Right forelimb (tissue), 1 donor: ENCODE data around the gene THOC7.

Source experiments
- DNase-seq: peaks from one replicate; pipeline ENCODE4 v3.0.0-alpha.2; 2018

The THOC7 gene

DNA sequence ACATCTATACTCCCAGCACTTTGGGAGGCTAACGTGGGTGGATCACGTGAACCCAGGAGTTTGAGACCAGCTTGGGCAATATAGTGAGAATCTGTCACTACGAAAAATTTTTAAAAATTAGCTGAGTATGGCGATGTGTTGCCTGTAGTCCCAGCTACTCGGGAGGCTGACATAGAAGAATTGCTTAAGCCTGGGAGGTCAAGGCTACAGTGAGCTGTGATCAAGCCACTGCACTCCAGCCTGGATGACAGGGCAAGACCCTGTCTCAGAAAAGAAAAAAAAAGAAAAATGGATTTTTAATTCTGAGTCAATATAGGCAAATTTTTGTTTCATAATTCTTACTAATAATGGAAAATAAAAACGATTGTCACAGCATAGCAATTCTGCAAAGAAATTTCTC is 31.2 kb downstream of the THOC7 start:
- no peak for DNase-seq

DNA sequence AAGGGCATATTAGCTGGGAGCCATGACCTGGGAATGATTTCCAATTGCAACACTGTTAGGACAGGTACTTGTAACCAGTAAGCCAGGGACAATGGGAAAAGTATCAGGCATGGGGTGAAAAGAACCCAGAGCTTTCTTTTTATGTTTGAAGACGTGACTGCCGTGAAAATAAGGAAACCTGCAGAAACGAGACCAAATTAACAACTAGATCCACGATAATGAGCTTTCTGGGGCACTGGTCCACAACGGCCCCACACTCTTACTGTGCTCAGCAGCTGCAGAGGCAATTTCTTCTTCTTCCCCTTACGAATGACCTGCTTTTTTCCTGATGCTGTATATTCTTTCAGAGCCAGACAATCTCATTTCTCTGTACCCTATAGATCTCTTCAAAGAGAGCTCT is 33.1 kb downstream of the THOC7 start:
- no peak for DNase-seq

DNA sequence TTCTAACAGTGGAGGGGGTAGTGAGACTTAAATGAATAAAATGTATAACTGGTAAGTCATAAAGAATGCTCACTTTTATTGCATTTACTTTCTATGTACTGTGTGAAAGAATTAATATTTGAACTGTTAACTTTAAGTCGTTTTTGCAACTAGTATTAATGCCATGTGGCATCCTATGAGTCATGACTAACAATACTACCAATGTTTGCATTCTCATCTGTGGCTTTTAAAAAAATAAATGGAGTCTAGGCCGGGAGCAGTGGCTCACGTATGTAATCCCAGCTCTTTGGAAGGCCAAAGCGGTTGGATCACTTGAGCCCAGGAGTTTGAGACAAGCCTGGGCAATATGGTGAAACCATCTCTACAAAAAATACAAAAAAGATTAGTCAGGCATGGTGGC is 39.3 kb downstream of the THOC7 start:
- DNase-seq, result no peak

DNA sequence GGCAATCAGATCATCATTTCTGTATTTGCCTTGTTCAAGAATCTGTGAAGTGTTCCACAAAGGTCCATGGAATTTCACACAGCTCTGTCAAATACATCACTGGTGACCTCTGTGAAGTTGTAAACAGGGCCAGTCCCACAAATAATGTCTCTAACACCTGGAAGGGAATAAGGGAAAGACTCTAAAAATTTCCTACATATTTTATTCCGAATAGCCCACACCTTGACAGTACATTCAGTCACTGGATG is 44.5 kb downstream of the THOC7 start, which contains the start of gene C3orf49:
TSS of gene C3orf49 (plus strand) at position 149 of the 248 bp plus-strand sequence. CDS start 173 bp downstream, outside the sequence.
- no peak for DNase-seq

DNA sequence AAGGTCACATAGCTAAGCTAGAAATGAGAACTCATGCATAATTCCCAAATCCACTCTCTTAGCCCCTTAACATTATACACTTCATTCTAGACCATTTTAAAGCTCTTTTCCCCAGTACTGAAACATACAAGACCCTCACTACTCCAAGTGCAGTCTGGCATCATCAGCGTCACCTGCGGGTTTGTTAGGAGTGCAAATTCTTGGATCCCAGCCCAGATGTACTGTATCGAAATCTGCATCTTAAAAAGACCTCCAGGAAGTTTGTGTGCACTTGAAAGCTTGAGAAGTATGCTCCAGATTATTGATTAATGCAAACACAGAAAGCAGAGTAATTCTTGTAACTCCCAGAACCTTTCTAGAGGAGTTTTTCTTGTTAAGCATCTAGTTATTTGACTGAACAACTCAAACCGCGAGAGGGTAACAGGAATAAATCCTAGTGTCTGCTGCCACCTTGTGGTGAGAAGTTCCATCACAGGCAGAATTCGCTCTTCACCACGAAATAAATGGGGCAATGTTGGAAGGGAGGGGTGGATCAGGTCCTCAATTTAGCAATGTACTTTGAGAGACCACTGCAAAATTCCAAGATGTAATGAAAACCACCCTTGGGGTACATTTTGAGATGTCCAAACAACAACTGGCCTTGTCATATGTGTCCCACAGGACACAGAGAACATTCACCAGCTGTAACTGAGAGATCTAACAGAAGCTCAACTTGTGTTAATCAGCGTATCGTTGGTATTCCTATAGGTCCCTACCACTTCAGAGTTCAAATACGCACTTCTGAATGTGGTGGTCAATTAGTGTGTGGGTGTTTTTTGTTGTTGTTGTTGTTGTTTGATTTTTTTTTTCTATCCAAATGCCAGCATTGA is 45.1 kb downstream of the THOC7 start:
- DNase-seq, result peak; percentile 66

DNA sequence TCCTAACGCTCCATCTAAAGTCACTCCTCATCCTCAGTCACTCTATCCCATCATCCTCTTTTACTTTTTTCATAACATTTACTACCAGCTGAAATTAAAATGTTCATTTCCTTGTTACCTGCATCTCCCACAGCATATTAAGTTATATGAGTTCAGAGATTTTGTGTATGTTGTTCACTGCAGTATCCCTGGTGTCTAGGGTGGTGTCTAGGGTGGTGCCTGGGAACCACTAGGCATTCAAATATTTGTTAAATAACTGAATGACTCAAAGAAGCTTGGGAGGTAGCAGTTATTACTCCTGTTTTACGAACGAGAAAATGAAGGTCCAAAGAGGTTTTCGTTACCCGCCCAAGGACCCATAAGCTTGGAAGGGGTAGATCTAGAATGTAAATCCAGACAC is 46.4 kb downstream of the THOC7 start:
- DNase-seq, result no peak

DNA sequence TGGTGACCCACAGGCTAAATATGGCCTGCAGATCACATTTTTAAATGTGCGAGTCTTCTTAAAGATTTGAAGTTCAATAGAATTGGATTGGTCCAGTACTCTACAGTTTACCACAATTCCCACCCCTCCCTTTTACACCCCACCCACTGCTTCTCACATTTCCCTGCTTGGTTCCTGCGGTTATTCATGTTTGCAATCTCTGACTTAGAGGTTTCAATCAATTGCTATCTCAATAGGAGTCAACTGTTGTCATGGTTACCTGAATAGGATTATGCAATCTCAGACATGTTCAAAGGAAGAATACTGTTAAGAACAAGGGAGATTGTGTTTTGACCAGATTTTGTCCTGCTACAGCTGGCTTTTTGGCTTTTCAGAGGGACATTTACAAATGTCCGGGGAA is 49.4 kb downstream of the THOC7 start:
- DNase-seq, result no peak

DNA sequence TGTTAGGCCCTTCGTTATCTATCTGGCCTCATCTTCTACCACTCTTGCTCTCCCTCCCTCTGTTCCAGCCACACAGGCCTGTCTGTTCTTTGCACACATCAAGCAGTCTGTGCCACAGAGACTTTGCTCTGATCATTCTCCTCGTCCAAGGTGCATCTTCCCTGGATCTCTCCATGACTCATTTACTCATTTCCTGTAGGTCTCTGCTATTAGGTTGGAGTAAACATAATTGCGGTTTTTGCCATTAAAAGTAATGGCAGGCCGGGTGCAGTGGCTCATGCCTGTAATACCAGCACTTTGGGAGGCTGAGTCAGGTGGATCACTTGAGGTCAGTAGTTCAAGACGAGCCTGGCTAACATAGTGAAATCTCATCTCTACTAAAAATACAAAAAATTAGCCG is 54.0 kb downstream of the THOC7 start:
- DNase-seq, result no peak

DNA sequence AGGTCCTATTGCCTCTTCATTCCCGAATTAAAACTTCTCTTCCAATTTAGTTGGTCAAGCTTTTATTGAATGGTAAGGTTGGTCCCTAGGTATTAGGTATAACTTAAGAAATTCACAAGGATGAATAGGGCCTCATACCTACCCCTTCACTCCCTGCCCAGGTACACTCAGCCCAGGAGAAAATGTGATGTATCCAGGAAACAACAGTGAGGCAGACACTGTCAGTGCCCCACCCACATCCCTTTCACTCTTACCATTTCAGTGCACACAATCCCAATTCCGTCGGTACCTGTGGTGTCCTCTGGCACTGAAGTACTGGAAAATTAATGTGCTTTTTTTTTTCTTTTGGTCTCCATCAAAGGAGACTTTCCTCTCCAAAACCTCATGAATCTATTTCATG is 55.0 kb downstream of the THOC7 start:
- no peak for DNase-seq

DNA sequence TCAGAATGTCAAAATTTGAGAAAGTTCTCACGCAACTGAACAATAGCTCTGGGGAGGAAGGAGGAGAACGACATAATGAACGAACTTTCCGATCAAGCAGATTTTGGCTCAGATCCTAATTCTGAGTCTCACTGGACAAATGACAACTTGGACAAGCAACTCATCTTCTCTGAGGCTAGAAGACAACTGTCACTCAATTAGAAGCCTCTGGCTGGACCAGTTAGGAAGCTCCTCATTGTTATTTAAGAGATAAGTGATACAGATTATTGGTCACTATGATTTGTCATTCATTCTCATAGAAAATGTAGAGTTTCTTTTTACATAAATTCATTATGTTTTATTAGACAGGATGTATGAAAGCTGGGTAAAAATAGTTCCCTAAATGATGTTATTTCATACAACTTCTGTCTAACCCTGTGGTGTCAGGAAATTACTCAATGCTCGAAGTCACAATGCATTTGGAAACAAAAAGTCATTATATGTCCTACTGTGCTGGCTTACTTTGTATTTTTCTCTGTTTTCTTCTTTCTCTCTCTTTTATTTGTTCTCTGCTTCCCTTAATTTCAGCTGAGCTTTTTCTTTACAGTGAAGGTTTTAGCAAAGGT is 55.5 kb downstream of the THOC7 start:
- DNase-seq, result no peak

DNA sequence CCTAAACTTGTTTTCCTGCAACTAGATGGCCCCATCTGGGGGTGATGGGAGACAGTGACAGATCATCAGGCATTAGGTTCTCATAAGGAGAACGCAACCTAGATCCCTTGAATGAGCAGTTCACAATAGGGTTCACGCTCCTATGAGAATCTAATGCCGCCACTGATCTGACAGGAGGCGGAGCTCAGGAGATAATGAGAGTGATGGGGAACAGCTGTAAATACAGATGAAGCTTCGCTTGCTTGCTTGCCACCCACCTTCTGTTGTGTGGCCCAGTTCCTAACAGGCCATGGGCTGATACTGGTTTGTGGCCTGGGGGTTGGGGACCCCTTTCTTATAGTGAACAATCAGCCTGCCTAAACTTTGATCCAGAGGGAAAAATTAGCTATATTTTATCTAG is 59.7 kb downstream of the THOC7 start:
- no peak for DNase-seq

DNA sequence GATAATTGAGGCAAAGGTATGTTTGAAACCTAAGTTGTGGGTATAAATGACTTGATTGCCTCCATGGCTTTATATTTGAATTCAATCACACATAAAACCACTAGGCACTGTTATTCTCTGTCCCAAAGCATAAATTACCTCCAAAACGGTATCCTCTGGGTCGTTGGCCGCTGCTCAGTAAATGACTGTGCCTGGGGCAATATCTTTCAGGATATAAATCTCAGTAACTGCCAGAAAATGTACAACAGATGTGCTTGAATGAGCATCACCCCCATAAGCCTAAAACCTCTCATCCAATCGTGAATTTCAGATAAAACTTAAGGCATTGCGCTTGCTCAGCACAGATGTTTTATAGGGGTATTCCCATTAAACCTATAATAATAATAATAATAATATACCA is 63.5 kb downstream of the THOC7 start:
- DNase-seq, result no peak

DNA sequence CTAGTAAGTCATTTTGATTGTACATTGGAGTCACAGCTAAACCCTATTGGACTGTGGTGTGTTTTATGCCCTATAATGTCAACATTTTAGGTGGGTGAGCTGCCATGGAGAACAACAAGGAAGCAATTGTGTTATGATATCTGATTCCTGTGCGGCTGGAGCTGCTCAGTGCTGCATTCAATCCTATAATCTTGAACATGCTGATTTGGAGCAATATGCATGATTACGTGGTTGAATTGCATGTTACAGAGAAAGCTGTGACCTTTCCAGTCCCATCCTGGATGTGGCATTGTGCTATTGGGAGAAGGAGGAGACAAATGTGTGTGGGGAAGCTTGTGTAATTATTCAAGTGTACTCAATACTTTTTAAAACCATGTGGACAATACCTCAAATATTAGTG is 64.7 kb downstream of the THOC7 start:
- DNase-seq, result no peak

DNA sequence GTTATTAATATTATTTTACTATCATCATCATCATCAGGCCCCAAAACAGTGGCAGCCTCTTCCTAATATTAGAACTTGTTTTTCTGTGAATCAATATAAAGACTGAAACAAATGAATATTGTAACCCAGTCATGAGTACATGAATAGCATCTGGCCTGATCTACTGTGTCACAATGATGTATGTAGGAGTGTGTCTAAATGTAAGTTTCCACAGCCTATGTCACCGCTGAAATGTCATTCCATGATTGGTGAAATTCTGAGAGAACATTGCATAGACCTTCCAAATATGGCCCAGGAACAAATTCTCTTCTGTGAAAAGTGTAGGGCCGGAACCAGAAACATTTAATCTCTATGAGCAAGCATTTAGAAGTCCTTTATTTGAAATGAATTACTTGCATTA is 65.1 kb downstream of the THOC7 start:
- DNase-seq, result no peak

DNA sequence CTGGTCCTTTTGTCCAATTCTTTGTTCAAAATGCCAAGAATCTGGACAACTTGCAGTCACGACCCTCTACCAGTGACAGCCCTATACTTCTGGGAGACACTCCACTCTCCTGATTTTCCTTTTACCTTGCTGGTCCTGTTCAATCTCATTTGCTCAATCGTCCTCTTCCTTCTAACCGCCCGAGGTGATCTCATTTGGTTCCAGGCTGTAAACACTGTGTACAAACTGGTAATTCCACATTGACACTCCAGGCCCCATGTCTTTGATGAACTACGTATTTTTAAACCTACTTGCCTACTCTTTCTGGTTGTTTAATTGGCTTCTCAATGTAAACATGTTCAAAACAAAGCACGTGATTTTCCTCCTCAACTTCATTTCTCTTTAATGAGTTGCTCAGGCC is 68.2 kb downstream of the THOC7 start:
- no peak for DNase-seq

DNA sequence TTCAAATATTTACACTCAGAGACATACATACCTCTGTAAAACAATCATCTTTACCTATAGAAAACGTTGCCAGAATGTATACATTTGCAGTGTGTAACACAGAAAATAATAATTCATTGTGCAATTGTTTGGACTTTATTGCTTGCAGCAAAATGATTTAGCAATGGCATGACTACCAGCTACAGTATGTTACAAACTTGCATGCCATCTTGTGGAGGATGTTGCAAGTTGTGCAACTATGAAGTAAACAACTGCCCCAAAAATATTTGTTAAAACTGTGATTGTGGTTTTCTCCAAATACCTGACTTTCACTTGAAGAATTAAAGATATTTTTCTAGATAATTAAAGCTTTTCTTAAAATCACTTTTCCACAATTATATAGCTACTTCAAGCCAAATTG is 71.6 kb downstream of the THOC7 start:
- DNase-seq, result no peak
